HepG2 (cell line): Measurements from ENCODE around the gene CPLANE2. TPM values are rescaled to one million over a fixed set of nuclear protein-coding genes. Genes with fewer than 3 reads are reported as not detected.

Experiments used
- ATAC-seq: fragments of 200-7000 bp; cut with Tn5 transposase; 3 replicates; pipeline ENCODE4 v1.9.1; 2020; ENCODE audit warnings: mild to moderate bottlenecking, moderate library complexity
- BruUV-seq: library from RNA; stranded (reverse); fragments of 400-500 nt; replicated peaks from 2 replicates; lab custom pipeline; 2021; lab: Mats Ljungman, UMichigan
- CTCF ChIA-PET: fragments of 300-600 bp; formaldehyde crosslinking; extraction: SDS; loops from one replicate; lab custom pipeline; 2021; ENCODE audit warnings: low total read pairs, inconsistent platforms, low intra/inter-chr PET ratio; lab: Yijun Ruan, JAX
- POLR2A ChIA-PET: fragments of 350-600 bp; sonication (Branson Sonifier 250); formaldehyde crosslinking; loops from one replicate; lab custom pipeline; 2020; ENCODE audit warnings: antibody characterized with exemption, inconsistent platforms; lab: Yijun Ruan, JAX
- DNase-seq: peaks from one replicate; pipeline ENCODE4 v3.0.0-alpha.2; 2015; ENCODE audit warnings: low spot score
- FAIRE-seq: peaks from 3 replicates; lab custom pipeline; 2011; peaks lifted over from hg19 to GRCh38; lab: Jason Lieb, UNC
- H2AFZ ChIP-seq: one replicate; pipeline ENCODE4 v1.6.1; 2011; ENCODE audit warnings: low read length, inconsistent platforms
- H3K27ac ChIP-seq: fragments of 300-600 bp; 3 replicates; pipeline ENCODE4 v1.8.0; 2011; ENCODE audit warnings: mixed run types, mild to moderate bottlenecking, mixed read lengths, low read length, inconsistent platforms; ENCODE audit not compliant: insufficient read depth; ENCODE audit errors: extremely low read length
- H3K27me3 ChIP-seq, 2 experiments: fragments of 200-600 bp in 1 of 2; 2 replicates in 1 of 2; 3 replicates in 1 of 2; pipeline versions ENCODE4 v1.6.0 to v1.8.0; 2011; ENCODE audit warnings: low read length in 2 of 2, mild to moderate bottlenecking in 2 of 2, moderate library complexity in 2 of 2, inconsistent platforms in 1 of 2; ENCODE audit not compliant: insufficient read depth in 2 of 2, control insufficient read depth in 1 of 2
- H3K36me3 ChIP-seq, 2 experiments: fragments of 200-600 bp in 1 of 2; replicated peaks in 1 of 2; 2 replicates in 1 of 2; 3 replicates in 1 of 2; pipeline versions ENCODE4 v1.5.1 to v1.8.0; 2011; ENCODE audit warnings: low read length in 2 of 2, inconsistent platforms in 1 of 2; ENCODE audit not compliant: insufficient read depth in 2 of 2, control insufficient read depth in 1 of 2
- H3K4me1 ChIP-seq: 2 replicates; pipeline ENCODE4 v1.5.1; 2012; ENCODE audit warnings: low read length, inconsistent platforms; ENCODE audit not compliant: insufficient read depth
- H3K4me2 ChIP-seq: 2 replicates; pipeline ENCODE4 v1.6.0; 2011; ENCODE audit warnings: low read depth, low read length, inconsistent platforms
- H3K4me3 ChIP-seq, 3 experiments: fragments of 200-600 bp in 1 of 3; sonication (generic), shearing (Covaris generic) in 1 of 3; replicated peaks in 1 of 3; 2 replicates each; pipeline ENCODE4 v1.5.1; 2011 to 2016; ENCODE audit warnings: low read length in 3 of 3, inconsistent platforms in 2 of 3, low read depth in 2 of 3, mild to moderate bottlenecking in 2 of 3, control low read depth in 1 of 3, mixed read lengths in 1 of 3; ENCODE audit not compliant: insufficient read depth in 1 of 3
- H3K79me2 ChIP-seq: one replicate; pipeline ENCODE4 v1.6.1; 2011; ENCODE audit warnings: low read length, inconsistent platforms; ENCODE audit not compliant: insufficient read depth
- H3K9ac ChIP-seq: 2 replicates; pipeline ENCODE4 v1.6.0; 2011; ENCODE audit warnings: mild to moderate bottlenecking, low read depth, low read length, inconsistent platforms; ENCODE audit not compliant: insufficient read depth
- H3K9me3 ChIP-seq: 2 replicates; pipeline ENCODE4 v1.5.1; 2012; ENCODE audit warnings: mild to moderate bottlenecking, low read length
- H4K20me1 ChIP-seq: 2 replicates; pipeline ENCODE4 v1.6.0; 2011; ENCODE audit warnings: inconsistent platforms, mild to moderate bottlenecking, low read length, moderate library complexity; ENCODE audit not compliant: insufficient read depth
- ELF3 ChIP-seq: IDR thresholded peaks from 2 replicates; pipeline ENCODE4 v1.6.1; 2016; ENCODE audit warnings: missing genetic modification reagents, missing compliant biosample characterization
- FOXP1 ChIP-seq, 2 experiments: fragments of 450-650 bp in 1 of 2; IDR thresholded peaks; 2 replicates each; pipeline ENCODE4 v1.6.1; 2017 to 2018; ENCODE audit warnings: antibody characterized with exemption in 1 of 2
- GMEB1 ChIP-seq: sonication (generic); formaldehyde crosslinking; IDR thresholded peaks from 2 replicates; pipeline ENCODE4 v1.5.1; 2020; ENCODE audit warnings: missing genetic modification reagents, mild to moderate bottlenecking, borderline replicate concordance
- HIC2 ChIP-seq: sonication (generic); formaldehyde crosslinking; IDR thresholded peaks from 2 replicates; pipeline ENCODE4 v1.9.0; 2022; ENCODE audit warnings: low read depth, missing genetic modification reagents
- MYPOP ChIP-seq: sonication (generic); formaldehyde crosslinking; IDR thresholded peaks from 2 replicates; pipeline ENCODE4 v1.8.1; 2023; ENCODE audit warnings: mild to moderate bottlenecking, moderate library complexity, missing genetic modification reagents
- RFX5 ChIP-seq: IDR thresholded peaks from 2 replicates; pipeline ENCODE4 v1.6.1; 2011; ENCODE audit warnings: low read depth, low read length, improper control_type of control experiment
- ZBTB2 ChIP-seq: sonication (generic); formaldehyde crosslinking; IDR thresholded peaks from 2 replicates; pipeline ENCODE4 v1.8.0; 2022; ENCODE audit warnings: low read depth, missing genetic modification reagents
- ZBTB21 ChIP-seq: sonication (generic); formaldehyde crosslinking; IDR thresholded peaks from 2 replicates; pipeline ENCODE4 v1.4.0; 2020; ENCODE audit warnings: missing genetic modification reagents
- ZFP82 ChIP-seq: sonication (generic); formaldehyde crosslinking; IDR thresholded peaks from 2 replicates; pipeline ENCODE4 v1.5.1; 2020; ENCODE audit warnings: mild to moderate bottlenecking, missing genetic modification reagents, borderline replicate concordance
- ZKSCAN1 ChIP-seq: fragments of 150-350 bp; IDR thresholded peaks from 2 replicates; pipeline ENCODE4 v1.6.1; 2014; ENCODE audit warnings: low read length
- ZMYM4 ChIP-seq: sonication (generic); formaldehyde crosslinking; IDR thresholded peaks from 2 replicates; pipeline ENCODE4 v1.8.1; 2023; ENCODE audit warnings: mild to moderate bottlenecking, missing genetic modification reagents
- ZNF12 ChIP-seq: sonication (generic); formaldehyde crosslinking; IDR thresholded peaks from 2 replicates; pipeline ENCODE4 v1.5.0; 2020; ENCODE audit warnings: missing genetic modification reagents
- ZNF256 ChIP-seq: sonication (generic); formaldehyde crosslinking; conservative IDR thresholded peaks from 2 replicates; pipeline ENCODE4 v1.4.0; 2020; ENCODE audit warnings: missing genetic modification reagents
- ZNF331 ChIP-seq: sonication (generic); formaldehyde crosslinking; IDR thresholded peaks from 2 replicates; pipeline ENCODE4 v1.4.0; 2020; ENCODE audit warnings: missing genetic modification reagents
- ZNF550 ChIP-seq: sonication (generic); formaldehyde crosslinking; IDR thresholded peaks from 2 replicates; pipeline ENCODE4 v1.4.0; 2020; ENCODE audit warnings: mild to moderate bottlenecking, missing genetic modification reagents, borderline replicate concordance
- ZNF687 ChIP-seq: sonication (generic); formaldehyde crosslinking; IDR thresholded peaks from 2 replicates; pipeline ENCODE4 v1.5.1; 2020; ENCODE audit warnings: mild to moderate bottlenecking, missing genetic modification reagents, moderate library complexity
- WGBS: methylation state at CpG from one replicate; pipeline ENCODE4 v1.1.6; 2017; ENCODE audit warnings: low lambda C conversion rate; 5-methylcytosine and 5-hydroxymethylcytosine counted together
- in situ Hi-C: cut with HindIII; loops from 2 replicates; pipeline ENCODE4 v1.10.0; 2017; ENCODE audit warnings: low pct_unique_long_range_greater_than_20kb; ENCODE audit not compliant: extremely low pct_ligation_motif_present
- intact Hi-C: fragments of 100-400 bp; cut with micrococcal nuclease; formaldehyde crosslinking; loops from one replicate; pipeline ENCODE4 v1.10.0; 2022; ENCODE audit not compliant: unreplicated experiment
- polyA plus RNA-seq, 8 experiments: library from polyadenylated mRNA; depleted of rRNA in 3 of 8; stranded (reverse) in 7 of 8; unstranded in 1 of 8; fragments of >200 nt; fragmentation: Illumina TruSeq in 4 of 8; extraction: Trizol in 4 of 8; gene quantifications; 2 replicates each; pipeline versions ENCODE4 v1.2.1 to v1.2.3, GENCODE V29; 2011 to 2016; ENCODE audit warnings: low read depth in 4 of 8, missing spikeins in 1 of 8, mixed read lengths in 1 of 8; ENCODE audit not compliant: insufficient read depth in 1 of 8
- total RNA-seq, 5 experiments: library from RNA; depleted of rRNA; stranded (reverse); fragments of >200 nt; fragmentation: Illumina TruSeq; extraction: Trizol; gene quantifications; 2 replicates each; pipeline ENCODE4 v1.2.3, GENCODE V29; 2016; ENCODE audit warnings: low read depth in 1 of 5

CPLANE2 gene
- total and polyA plus RNA-seq, 2 of the 13 experiments (the other 11 are each of a cell fraction or from before 2014, with no cell fraction given): 0.29 to 1.6 TPM

- peaks cover 21% of the 10 kb centered on the region for H3K4me1 ChIP-seq
- DNase-seq: no peak
- H3K9ac ChIP-seq: no peak overlapping the region
- no peak overlapping the region for H3K4me3 ChIP-seq
- intact Hi-C loops (no loop called here), in situ Hi-C loops (no loop called here)
- H4K20me1 ChIP-seq: no peaks in the 10 kb centered on the region
- POLR2A ChIA-PET: no interaction called here
- no peak for FAIRE-seq
- 67% methylated on average over 3 of the region's 3 CpGs for WGBS
- CTCF ChIA-PET: no interaction called here
- no peak overlapping the region for H3K27ac ChIP-seq
- no TSS peak for BruUV-seq
- no peaks in the 10 kb centered on the region for H3K9me3 ChIP-seq
- H3K4me2 ChIP-seq: no peak overlapping the region
- peaks cover 5 to 7% of the 10 kb centered on the region in 2 experiments; a peak in 2 of 5 replicates for H3K27me3 ChIP-seq
- H2AFZ ChIP-seq: no peak overlapping the region
- no peak for ATAC-seq
- H3K36me3 ChIP-seq: no peaks in the 10 kb centered on the region
- H3K79me2 ChIP-seq: no peaks in the 10 kb centered on the region
- TF ChIP-seq ZNF12 (CRISPR knock-in tag) (no peak), ZNF256 (no peak), RFX5 (no peak), HIC2 (no peak), FOXP1 (IDR thresholded peaks at IDR 0.05) (no peak), FOXP1 (CRISPR knock-in tag; IDR thresholded peaks at IDR 0.05) (no peak), ZNF687 (CRISPR knock-in tag) (no peak), ZNF331 (CRISPR knock-in tag) (no peak), ELF3 (CRISPR knock-in tag) (no peak), ZFP82 (CRISPR knock-in tag) (no peak), ZMYM4 (CRISPR knock-in tag) (no peak), MYPOP (CRISPR knock-in tag) (no peak), GMEB1 (CRISPR knock-in tag) (no peak), ZBTB2 (CRISPR knock-in tag) (no peak), ZNF550 (CRISPR knock-in tag) (no peak), ZKSCAN1 (no peak), ZBTB21 (CRISPR knock-in tag) (no peak)
These were observed 33.4 kb downstream of the CPLANE2 start for GRCh38 chr1:16203550-16203949.
